Hypothalamus (tissue), 51 donors: ENCODE measurements around the gene TNFSF13.

Experiments used
- DNase-seq, 51 donors: peaks; one replicate each; lab custom pipeline; 2025; lab: John Stamatoyannopoulos, UW

TNFSF13 gene, protein sequence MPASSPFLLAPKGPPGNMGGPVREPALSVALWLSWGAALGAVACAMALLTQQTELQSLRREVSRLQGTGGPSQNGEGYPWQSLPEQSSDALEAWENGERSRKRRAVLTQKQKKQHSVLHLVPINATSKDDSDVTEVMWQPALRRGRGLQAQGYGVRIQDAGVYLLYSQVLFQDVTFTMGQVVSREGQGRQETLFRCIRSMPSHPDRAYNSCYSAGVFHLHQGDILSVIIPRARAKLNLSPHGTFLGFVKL

GRCh38 chr17:7558544-7559319 is at the start of gene TNFSF13:
Gene TNFSF13 (plus strand): TSS chr17:7558750. CDS start chr17:7559040, 290 bp downstream.
- DNase-seq = peak in 22 of 51 donors; percentile 16 to 83 (median 61)

GRCh38 chr17:7508846-7509245 is 49.7 kb upstream of the TNFSF13 start:
- no peak for DNase-seq

DNA sequence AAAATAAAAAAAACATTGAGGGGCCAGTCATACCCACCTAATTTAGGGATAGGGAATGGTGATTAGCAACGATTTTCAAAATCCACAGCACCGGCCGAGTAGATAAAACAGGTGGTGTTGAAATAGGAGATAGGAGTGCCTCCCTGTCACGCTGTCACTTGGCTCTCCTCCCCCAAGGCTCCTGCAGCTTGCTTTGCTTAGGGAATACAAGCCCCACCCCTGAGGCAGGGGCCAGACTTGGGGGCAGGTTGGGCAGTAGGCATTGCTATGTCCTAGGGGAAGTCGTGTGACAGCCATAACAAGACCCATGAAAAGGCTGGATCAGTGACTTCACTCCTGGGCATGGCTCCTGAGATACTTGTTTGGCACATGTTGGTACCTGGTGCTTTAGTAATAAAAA is 48.6 kb upstream of the TNFSF13 start:
- DNase-seq = no peak

DNA sequence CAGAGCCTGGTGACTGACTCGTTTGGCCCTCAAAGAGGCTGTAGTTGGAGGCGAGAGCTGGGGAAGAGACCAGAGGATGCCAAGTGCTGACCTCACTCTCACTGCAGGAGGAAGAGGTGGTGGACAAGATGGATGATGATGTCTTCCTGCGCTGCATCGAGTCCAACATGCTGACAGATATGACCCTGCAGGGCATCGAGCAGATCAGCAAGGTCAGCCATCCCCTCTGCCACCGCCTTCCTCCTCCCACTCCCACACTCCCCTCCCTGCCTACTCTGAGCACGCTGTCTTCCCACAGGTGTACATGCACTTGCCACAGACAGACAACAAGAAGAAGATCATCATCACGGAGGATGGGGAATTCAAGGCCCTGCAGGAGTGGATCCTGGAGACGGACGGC is 47.4 kb upstream of the TNFSF13 start:
- DNase-seq = no peak

- DNase-seq = no peak
Observed at GRCh38 chr17:7512105-7512504, 46.4 kb upstream of the TNFSF13 start.

- DNase-seq = no peak
Observed at GRCh38 chr17:7512824-7513540, 45.6 kb upstream of the TNFSF13 start.

- no peak for DNase-seq
Observed at GRCh38 chr17:7513850-7514419, 44.6 kb upstream of the TNFSF13 start.

DNA sequence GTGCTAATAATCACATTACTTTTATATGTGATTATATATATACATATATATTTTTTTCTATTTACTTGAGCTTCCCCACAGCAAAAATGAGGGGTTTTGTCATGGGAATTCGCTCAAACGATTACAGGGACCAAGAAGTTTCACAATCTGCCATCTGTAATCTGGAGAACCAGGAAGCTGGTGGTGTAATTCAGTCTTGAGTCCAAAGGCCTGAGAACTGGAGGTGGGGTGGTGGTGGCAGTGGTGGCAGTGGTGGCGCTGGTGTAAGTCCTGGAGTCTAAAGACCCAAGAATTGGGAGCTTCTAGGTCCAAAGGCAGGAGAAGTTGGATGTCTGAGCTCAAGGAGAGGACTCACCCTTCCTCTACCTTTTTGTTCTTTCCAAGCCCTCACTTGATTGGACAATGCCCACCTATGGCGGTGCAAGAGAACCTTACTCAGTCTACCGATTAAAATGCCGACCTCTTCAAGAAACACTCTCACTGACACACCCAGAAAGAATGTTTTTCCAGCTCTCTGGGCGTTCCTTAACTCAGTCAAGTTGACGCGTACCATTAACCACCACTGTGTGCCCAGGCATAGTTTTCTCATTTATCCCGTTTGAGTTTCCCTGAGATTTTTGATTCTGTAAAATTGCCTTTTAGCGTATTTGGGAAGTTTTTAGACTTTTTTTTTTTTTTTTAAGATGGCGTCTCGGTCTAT is 42.5 kb upstream of the TNFSF13 start:
- no peak for DNase-seq

GRCh38 chr17:7523033-7523432 is 35.5 kb upstream of the TNFSF13 start:
- DNase-seq = no peak

- no peak for DNase-seq
Observed at GRCh38 chr17:7528842-7529241, 29.7 kb upstream of the TNFSF13 start.

- no peak for DNase-seq
Observed at GRCh38 chr17:7530023-7530900, 28.3 kb upstream of the TNFSF13 start.

- DNase-seq = no peak
Observed at GRCh38 chr17:7538050-7538449, 20.5 kb upstream of the TNFSF13 start.

DNA sequence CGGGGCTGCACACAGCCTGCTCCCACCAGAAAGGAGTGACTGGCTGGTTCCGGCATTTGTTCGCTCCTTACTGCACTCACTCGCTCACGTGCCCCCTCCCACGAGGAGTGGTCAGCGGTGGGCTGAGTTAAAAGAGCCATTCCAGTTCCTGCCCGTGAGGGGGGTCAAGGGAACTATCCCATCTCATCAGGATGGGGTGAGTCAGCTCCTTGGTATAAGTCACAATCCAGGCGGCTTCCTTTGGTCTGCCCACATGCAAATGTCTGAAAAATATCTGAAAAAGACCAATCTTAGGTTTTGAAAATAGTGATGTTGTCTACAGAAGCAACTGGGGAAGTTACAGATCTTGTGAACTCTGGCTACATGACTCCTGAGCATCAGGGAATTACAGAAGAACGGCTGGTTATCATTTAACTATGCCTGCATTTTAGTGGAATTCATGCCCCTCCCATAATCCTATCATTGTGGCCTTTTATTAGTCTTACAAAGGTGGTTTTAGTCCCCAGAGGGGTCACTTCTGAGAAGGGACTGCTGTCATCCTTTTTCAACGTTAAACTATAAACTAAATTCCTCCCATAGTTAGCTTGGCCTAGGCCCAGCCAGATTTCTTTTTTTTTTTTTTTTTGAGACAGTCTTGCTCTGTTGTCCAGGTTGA is 19.5 kb upstream of the TNFSF13 start:
- no peak for DNase-seq

DNA sequence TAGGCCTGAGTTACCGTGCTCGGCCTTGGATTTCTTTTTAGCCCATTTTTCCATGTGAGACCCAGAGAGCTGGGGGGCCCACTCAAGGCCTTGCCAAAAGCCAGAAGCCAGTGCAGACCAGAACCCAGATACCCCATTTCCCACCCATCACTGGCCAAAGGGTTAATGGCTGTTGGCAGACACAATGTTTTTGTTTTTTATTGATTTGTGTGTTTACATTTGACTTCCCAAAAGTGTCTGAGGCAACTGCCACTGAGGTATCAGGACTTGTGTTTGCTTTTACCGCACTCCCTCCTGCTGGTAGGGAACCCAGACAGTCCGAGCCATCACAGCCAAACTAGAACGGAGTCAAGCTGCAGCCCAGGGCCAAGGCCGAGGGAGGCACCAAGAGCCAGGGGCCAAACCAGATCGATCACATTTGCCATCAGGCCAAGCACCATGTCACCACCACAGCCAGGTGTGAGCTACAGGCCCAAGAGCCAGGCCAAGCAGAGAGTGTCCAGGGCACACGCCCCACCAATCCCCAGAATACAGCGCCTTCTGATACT is 17.4 kb upstream of the TNFSF13 start:
- no peak for DNase-seq

GRCh38 chr17:7544911-7545310 is 13.6 kb upstream of the TNFSF13 start:
- DNase-seq = peak in 1 of 51 donors; percentile 26

GRCh38 chr17:7548585-7549400 is 9.8 kb upstream of the TNFSF13 start, which contains the start of gene TNFSF12:
Gene TNFSF12 (plus strand): TSS chr17:7549058. CDS start chr17:7549154, 96 bp downstream.
- peak in 32 of 51 donors; percentile 14 to 76 (median 48) for DNase-seq

- DNase-seq = peak in 4 of 51 donors; percentile 34 to 58 (median 44)
Observed at GRCh38 chr17:7549401-7550055, 9.0 kb upstream of the TNFSF13 start.
